AG04450 (cell line): ENCODE data around the gene HOXD8. TPM values are rescaled to one million over a fixed set of nuclear protein-coding genes. Genes with fewer than 3 reads are reported as not detected.

Experiments used
- CTCF ChIA-PET: fragments of 300-600, 350-600 bp; formaldehyde crosslinking; extraction: SDS; loops from one replicate; lab custom pipeline; 2022; ENCODE audit warnings: antibody characterized with exemption, inconsistent platforms; lab: Charles Lee
- POLR2A ChIA-PET: fragments of 350-600 bp; formaldehyde crosslinking; extraction: SDS; loops from one replicate; lab custom pipeline; 2021; ENCODE audit warnings: antibody characterized with exemption, inconsistent platforms; lab: Yijun Ruan, JAX
- DNase-seq: peaks from one replicate; pipeline ENCODE4 v3.0.0-alpha.2; 2011; ENCODE audit warnings: low read depth, low spot score
- H3K27ac ChIP-seq: one replicate; pipeline ENCODE4 v1.5.1; 2012; ENCODE audit warnings: low read depth, low read length, control low read depth
- H3K27me3 ChIP-seq: one replicate; pipeline ENCODE4 v1.6.0; 2012; ENCODE audit warnings: low read length; ENCODE audit not compliant: control insufficient read depth, insufficient read depth
- H3K4me3 ChIP-seq: 2 replicates; pipeline ENCODE4 v1.5.1; 2011; ENCODE audit warnings: mild to moderate bottlenecking, low read depth, low read length, control low read depth
- H3K9me3 ChIP-seq: 2 replicates; pipeline ENCODE4 v1.5.1; 2012; ENCODE audit warnings: low read length; ENCODE audit not compliant: control insufficient read depth, insufficient read depth
- CTCF ChIP-seq: IDR thresholded peaks from 2 replicates; pipeline ENCODE4 v1.5.1; 2011; ENCODE audit warnings: low read depth, low read length, control low read depth, inconsistent platforms
- polyA plus RNA-seq: library from polyadenylated mRNA; depleted of rRNA; stranded (reverse); fragments of >200 nt; gene quantifications from 2 replicates; pipeline ENCODE4 v1.2.3, GENCODE V29; 2011

The HOXD8 gene
- polyA plus RNA-seq, 1 experiment: not detected

- CTCF ChIA-PET: no interaction called here
- peaks cover 8% of the 10 kb centered on the region for H3K9me3 ChIP-seq
- peaks cover 90% of the 10 kb centered on the region for H3K27me3 ChIP-seq
- POLR2A ChIA-PET: no interaction called here
- no peak for TF ChIP-seq CTCF
- H3K4me3 ChIP-seq: no peak overlapping the region
- no peak for DNase-seq
- H3K27ac ChIP-seq: no peak overlapping the region
Measured at GRCh38 chr2:176135035-176135440, 5.5 kb downstream of the HOXD8 start.

- no peak for DNase-seq
- peaks cover 13% of the 10 kb centered on the region for H3K9me3 ChIP-seq
- ChIA-PET POLR2A (no interaction called here), CTCF (interaction anchor here (2.4 to 6.5 kb wide), 3 partner anchors 9 to 500 kb away, joined by 9 to 89 read pairs (median 37); no protein-coding TSS in a partner anchor)
- no peak for TF ChIP-seq CTCF
- no peak overlapping the region for H3K27ac ChIP-seq
- H3K4me3 ChIP-seq: 0 out of 2 replicates have a peak overlapping the region, but pooled peaks have one; percentile 10
- peaks cover 93% of the 10 kb centered on the region for H3K27me3 ChIP-seq
Measured at GRCh38 chr2:176136374-176137251, 7.1 kb downstream of the HOXD8 start.

- no peak for DNase-seq
- peaks cover 92% of the 10 kb centered on the region for H3K27me3 ChIP-seq
- no peak overlapping the region for H3K4me3 ChIP-seq
- TF ChIP-seq CTCF: no peak
- H3K27ac ChIP-seq: no peak overlapping the region
- ChIA-PET CTCF (interaction anchor here (2.4 to 6.5 kb wide), 4 partner anchors 10 to 516 kb away, joined by 9 to 89 read pairs (median 61); no protein-coding TSS in a partner anchor), POLR2A (no interaction called here)
- H3K9me3 ChIP-seq: peaks cover 13% of the 10 kb centered on the region
Measured at GRCh38 chr2:176137252-176137580, 7.7 kb downstream of the HOXD8 start.

GRCh38 chr2:176137906-176138305 is 8.4 kb downstream of the HOXD8 start:
- peaks cover 13% of the 10 kb centered on the region for H3K9me3 ChIP-seq
- TF ChIP-seq CTCF: no peak
- POLR2A ChIA-PET: no interaction called here
- H3K27me3 ChIP-seq: peaks cover 89% of the 10 kb centered on the region
- H3K4me3 ChIP-seq: no peak overlapping the region
- DNase-seq: no peak
- CTCF ChIA-PET: interaction anchor here (2.4 to 6.5 kb wide), 5 partner anchors 11 to 515 kb away, joined by 9 to 89 read pairs (median 55); no protein-coding TSS in a partner anchor
- H3K27ac ChIP-seq: no peak overlapping the region

- H3K27ac ChIP-seq: no peak overlapping the region
- CTCF ChIA-PET: interaction anchor here (1.9 to 6.5 kb wide), 7 partner anchors 7 to 514 kb away, joined by 7 to 114 read pairs (median 55); no protein-coding TSS in a partner anchor
- no peak overlapping the region for H3K4me3 ChIP-seq
- peaks cover 13% of the 10 kb centered on the region for H3K9me3 ChIP-seq
- DNase-seq: no peak
- TF ChIP-seq CTCF: no peak
- H3K27me3 ChIP-seq: peaks cover 89% of the 10 kb centered on the region
- POLR2A ChIA-PET: no interaction called here
Measured at GRCh38 chr2:176138526-176138922, 9.0 kb downstream of the HOXD8 start.
